GM12878 (cell line): ENCODE results near the gene BFSP2.

ENCODE experiments used
- ATF2 ChIP-seq: IDR thresholded peaks from 2 replicates; pipeline ENCODE4 v1.6.1; 2012; ENCODE audit warnings: low read length, inconsistent platforms
- POLR2AphosphoS5 ChIP-seq: IDR thresholded peaks from 2 replicates; pipeline ENCODE4 v1.6.1; 2011; ENCODE audit warnings: mild to moderate bottlenecking, low read length, inconsistent platforms
- TAF1 ChIP-seq: IDR thresholded peaks from 2 replicates; pipeline ENCODE4 v1.6.1; 2011; ENCODE audit warnings: mild to moderate bottlenecking, low read depth, low read length, borderline replicate concordance
- ZBTB40 ChIP-seq: fragments of 450-650 bp; IDR thresholded peaks from 2 replicates; pipeline ENCODE4 v1.6.1; 2016; ENCODE audit warnings: mild to moderate bottlenecking, moderate library complexity, borderline replicate concordance
- TF ChIP-seq, protein P1 (sequence below), 3 experiments: IDR thresholded peaks in 2 of 3; conservative IDR thresholded peaks in 1 of 3; 2 replicates each; pipeline ENCODE4 v1.5.1; 2011; ENCODE audit warnings: low read depth in 3 of 3, low read length in 3 of 3, mild to moderate bottlenecking in 3 of 3, control low read depth in 2 of 3, moderate library complexity in 2 of 3, inconsistent platforms in 1 of 3, mixed read lengths in 1 of 3; ENCODE audit not compliant: control insufficient read depth in 2 of 3, insufficient read depth in 1 of 3; ENCODE audit errors: extremely low read depth in 1 of 3
- TF ChIP-seq, protein P2 (sequence below): IDR thresholded peaks from 2 replicates; pipeline ENCODE4 v1.6.1; 2012; ENCODE audit warnings: low read depth, low read length, improper control_type of control experiment

GRCh38 chr3:133479895-133480669 is 80.2 kb downstream of the BFSP2 start:
- TF ChIP-seq, protein P1, sequence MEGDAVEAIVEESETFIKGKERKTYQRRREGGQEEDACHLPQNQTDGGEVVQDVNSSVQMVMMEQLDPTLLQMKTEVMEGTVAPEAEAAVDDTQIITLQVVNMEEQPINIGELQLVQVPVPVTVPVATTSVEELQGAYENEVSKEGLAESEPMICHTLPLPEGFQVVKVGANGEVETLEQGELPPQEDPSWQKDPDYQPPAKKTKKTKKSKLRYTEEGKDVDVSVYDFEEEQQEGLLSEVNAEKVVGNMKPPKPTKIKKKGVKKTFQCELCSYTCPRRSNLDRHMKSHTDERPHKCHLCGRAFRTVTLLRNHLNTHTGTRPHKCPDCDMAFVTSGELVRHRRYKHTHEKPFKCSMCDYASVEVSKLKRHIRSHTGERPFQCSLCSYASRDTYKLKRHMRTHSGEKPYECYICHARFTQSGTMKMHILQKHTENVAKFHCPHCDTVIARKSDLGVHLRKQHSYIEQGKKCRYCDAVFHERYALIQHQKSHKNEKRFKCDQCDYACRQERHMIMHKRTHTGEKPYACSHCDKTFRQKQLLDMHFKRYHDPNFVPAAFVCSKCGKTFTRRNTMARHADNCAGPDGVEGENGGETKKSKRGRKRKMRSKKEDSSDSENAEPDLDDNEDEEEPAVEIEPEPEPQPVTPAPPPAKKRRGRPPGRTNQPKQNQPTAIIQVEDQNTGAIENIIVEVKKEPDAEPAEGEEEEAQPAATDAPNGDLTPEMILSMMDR (IDR thresholded peaks at IDR 0.05 in 2 of 3, conservative IDR thresholded peaks at IDR 0.05 in 1 of 3; ENCODE audit: control insufficient read depth in 2 of 3, extremely low read depth in 1 of 3, insufficient read depth in 1 of 3, low read depth in 3 of 3, low read length in 3 of 3) = no peak
- TF ChIP-seq, protein P2, sequence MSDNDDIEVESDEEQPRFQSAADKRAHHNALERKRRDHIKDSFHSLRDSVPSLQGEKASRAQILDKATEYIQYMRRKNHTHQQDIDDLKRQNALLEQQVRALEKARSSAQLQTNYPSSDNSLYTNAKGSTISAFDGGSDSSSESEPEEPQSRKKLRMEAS = no peak
- no peak; the same call in 1 of the 2 replicates for TF ChIP-seq TAF1
- 0 out of 2 replicates have a peak, but pooled peaks have one; percentile 27 for TF ChIP-seq ATF2
- peak; percentile 59 for TF ChIP-seq POLR2AphosphoS5
- TF ChIP-seq ZBTB40 = no peak
